Transverse colon (tissue), 4 donors: ENCODE measurements around the gene RASEF. TPM values are rescaled to one million over a fixed set of nuclear protein-coding genes. Genes with fewer than 3 reads are reported as not detected.
"Not testable (repeated sequence)": the region's sequence is repeated elsewhere in the genome, so short reads cannot be mapped to it uniquely, and the experiment has no call there.

Experiments
- DNase-seq: peaks from one replicate; pipeline ENCODE4 v3.0.0-alpha.2; 2019
- H3K27ac ChIP-seq, 4 donors: fragments of 200-600 bp; sonication (generic); 2 replicates each; pipeline ENCODE4 v1.5.1; 2016 to 2018; ENCODE audit warnings: inconsistent platforms in 4 of 4
- H3K27me3 ChIP-seq: fragments of 200-600 bp; sonication (generic); 2 replicates; pipeline ENCODE4 v1.5.1; 2017; ENCODE audit warnings: inconsistent platforms
- H3K36me3 ChIP-seq, 4 donors: fragments of 200-600 bp; sonication (generic); 2 replicates each; pipeline ENCODE4 v1.5.1; 2017 to 2019; ENCODE audit warnings: inconsistent platforms in 4 of 4
- H3K4me1 ChIP-seq, 4 donors: fragments of 200-600 bp; sonication (generic); 2 replicates each; pipeline ENCODE4 v1.5.1; 2017 to 2020; ENCODE audit warnings: inconsistent platforms in 4 of 4
- H3K4me3 ChIP-seq, 4 donors: fragments of 200-600 bp; sonication (generic); 1 replicate in 1 of 4; 2 replicates in 3 of 4; pipeline versions ENCODE4 v1.5.1 to v1.6.1; 2017 to 2019; ENCODE audit warnings: inconsistent platforms in 4 of 4
- H3K9me3 ChIP-seq, 2 donors: fragments of 200-600 bp; sonication (generic); 2 replicates each; pipeline ENCODE4 v1.5.1; 2017 to 2019; ENCODE audit warnings: inconsistent platforms in 2 of 2
- EP300 ChIP-seq: sonication (generic); formaldehyde crosslinking; IDR thresholded peaks from one replicate; pipeline ENCODE4 v1.6.1; 2017; ENCODE audit warnings: antibody characterized with exemption, low read depth
- POLR2A ChIP-seq: fragments of 450-650 bp; IDR thresholded peaks from one replicate; pipeline ENCODE4 v1.6.1; 2016; ENCODE audit warnings: antibody characterized with exemption, mild to moderate bottlenecking, moderate library complexity
- POLR2AphosphoS5 ChIP-seq, 3 donors: sonication (generic); formaldehyde crosslinking; IDR thresholded peaks; one replicate each; pipeline ENCODE4 v1.6.1; 2016; ENCODE audit warnings: antibody characterized with exemption in 3 of 3
- WGBS, 2 donors: methylation state at CpG; one replicate each; pipeline ENCODE4 v1.1.5; 2018; ENCODE audit warnings: low coverage in 1 of 2; 5-methylcytosine and 5-hydroxymethylcytosine counted together
- in situ Hi-C, 4 donors: fragments of 200-750 bp; cut with MboI; loops; one replicate each; pipeline versions ENCODE4 v1.15.0 to v1.15.1; 2017; ENCODE audit warnings: low sequenced_read_pairs in 3 of 4, low pct_ligation_motif_present in 1 of 4, low pct_unique_long_range_greater_than_20kb in 1 of 4
- intact Hi-C: fragments of 100-400 bp; cut with DNase I; formaldehyde crosslinking; loops from one replicate; pipeline ENCODE4 v1.15.1; 2023; ENCODE audit warnings: low total_unique reads
- total RNA-seq, 4 donors: library from RNA; depleted of rRNA; stranded (reverse); fragments of >200 nt; gene quantifications; one replicate each; pipeline ENCODE4 v1.1.0, GENCODE V29; 2016
- TF ChIP-seq, protein P1 (sequence below), 5 experiments: fragments of 200-600 bp in 3 of 5; fragments of 450-650 bp in 2 of 5; sonication (generic) in 3 of 5; IDR thresholded peaks; 1 replicate in 2 of 5; 2 replicates in 3 of 5; pipeline ENCODE4 v1.5.1; 2016 to 2017; ENCODE audit warnings: antibody characterized with exemption in 5 of 5, inconsistent platforms in 3 of 5, mild to moderate bottlenecking in 2 of 5, moderate library complexity in 1 of 5

The RASEF gene
- total RNA-seq, 4 donors from 2014 or later, result 69.9 to 189 (median 105) TPM

DNA sequence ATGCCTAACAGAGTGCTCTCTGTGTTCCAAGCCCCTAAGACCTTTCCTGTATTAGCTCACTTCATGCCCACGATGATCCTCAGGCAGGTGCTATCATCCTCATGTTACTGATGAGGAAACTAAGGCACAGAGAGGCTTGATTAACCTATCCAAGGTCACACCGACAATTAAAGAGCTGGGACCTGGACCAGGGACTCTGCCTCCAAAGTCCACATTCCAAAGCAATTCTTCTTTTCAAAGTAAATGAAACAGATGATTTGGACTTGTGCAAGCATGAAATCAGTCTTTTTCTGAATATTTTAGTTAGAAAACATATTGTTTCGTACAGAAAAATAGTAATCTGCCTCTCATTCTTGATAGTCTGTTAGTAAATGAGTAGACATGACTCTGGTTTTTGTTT lies 18.1 kb upstream of the RASEF start:
- 67 to 83% methylated on average over 3 of the region's 3 CpGs for WGBS, 2 donors
- TF ChIP-seq EP300 (no peak), POLR2AphosphoS5 (IDR thresholded peaks at IDR 0.05) (no peak), POLR2A (no peak)
- TF ChIP-seq, protein P1, sequence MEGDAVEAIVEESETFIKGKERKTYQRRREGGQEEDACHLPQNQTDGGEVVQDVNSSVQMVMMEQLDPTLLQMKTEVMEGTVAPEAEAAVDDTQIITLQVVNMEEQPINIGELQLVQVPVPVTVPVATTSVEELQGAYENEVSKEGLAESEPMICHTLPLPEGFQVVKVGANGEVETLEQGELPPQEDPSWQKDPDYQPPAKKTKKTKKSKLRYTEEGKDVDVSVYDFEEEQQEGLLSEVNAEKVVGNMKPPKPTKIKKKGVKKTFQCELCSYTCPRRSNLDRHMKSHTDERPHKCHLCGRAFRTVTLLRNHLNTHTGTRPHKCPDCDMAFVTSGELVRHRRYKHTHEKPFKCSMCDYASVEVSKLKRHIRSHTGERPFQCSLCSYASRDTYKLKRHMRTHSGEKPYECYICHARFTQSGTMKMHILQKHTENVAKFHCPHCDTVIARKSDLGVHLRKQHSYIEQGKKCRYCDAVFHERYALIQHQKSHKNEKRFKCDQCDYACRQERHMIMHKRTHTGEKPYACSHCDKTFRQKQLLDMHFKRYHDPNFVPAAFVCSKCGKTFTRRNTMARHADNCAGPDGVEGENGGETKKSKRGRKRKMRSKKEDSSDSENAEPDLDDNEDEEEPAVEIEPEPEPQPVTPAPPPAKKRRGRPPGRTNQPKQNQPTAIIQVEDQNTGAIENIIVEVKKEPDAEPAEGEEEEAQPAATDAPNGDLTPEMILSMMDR (IDR thresholded peaks at IDR 0.05), result no peak
- no peak for DNase-seq
- Histone ChIP-seq H3K4me3 (no peak overlapping the region), H3K27me3 (no peaks in the 10 kb centered on the region), H3K36me3 (no peaks in the 10 kb centered on the region), H3K9me3 (no peaks in the 10 kb centered on the region), H3K4me1 (no peaks in the 10 kb centered on the region), H3K27ac (no peak overlapping the region)
- intact Hi-C loops (no loop called here), in situ Hi-C loops (no loop called here)

DNA sequence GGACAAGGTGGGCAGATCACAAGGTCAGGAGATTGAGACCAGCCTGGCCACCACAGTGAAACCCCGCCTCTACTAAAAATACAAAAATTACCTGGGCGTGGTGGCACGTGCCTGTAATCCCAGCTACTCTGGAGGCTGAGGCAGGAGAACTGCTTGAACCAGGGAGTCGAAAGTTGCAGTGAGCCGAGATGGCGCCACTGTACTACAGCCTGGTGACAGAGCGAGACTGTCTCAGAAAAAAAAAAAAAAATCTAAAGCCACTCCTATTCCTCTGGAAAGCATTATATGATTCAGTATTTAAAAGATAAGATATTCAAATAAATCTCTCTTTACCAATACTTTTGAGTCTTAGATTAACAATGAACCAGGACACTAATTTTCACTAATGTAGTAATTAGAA lies 13.0 kb upstream of the RASEF start:
- intact Hi-C loops, result loop anchor here (10.0 kb wide), 1 partner anchor 351 kb away; no protein-coding TSS in a partner anchor
- H3K4me3 ChIP-seq, in situ Hi-C loops, H3K27ac ChIP-seq, H3K9me3 ChIP-seq, H3K36me3 ChIP-seq, DNase-seq, H3K27me3 ChIP-seq, H3K4me1 ChIP-seq: not testable (repeated sequence)
- 79 to 95% methylated on average over 7 of the region's 7 CpGs for WGBS, 2 donors

DNA sequence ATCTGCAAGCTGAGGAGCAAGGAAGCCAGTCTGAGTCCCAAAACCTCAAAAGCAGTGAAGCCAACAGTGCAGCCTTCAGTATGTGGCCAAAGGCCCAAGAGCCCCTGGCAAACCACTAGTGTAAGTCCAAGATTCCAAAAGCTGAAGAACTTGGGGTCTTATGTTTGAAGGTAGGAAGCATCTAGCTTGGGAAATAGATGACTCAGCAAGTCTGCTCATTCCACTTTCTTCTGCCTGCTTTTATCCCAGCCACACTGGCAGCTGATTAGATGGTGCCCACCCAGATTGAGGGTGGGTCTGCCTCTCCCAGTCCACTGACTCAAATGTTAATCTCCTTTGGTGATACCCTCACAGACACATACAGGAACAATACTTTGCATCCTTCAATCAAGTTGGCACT lies 9.6 kb upstream of the RASEF start:
- in situ Hi-C loops, H3K27me3 ChIP-seq, DNase-seq, H3K4me3 ChIP-seq, H3K4me1 ChIP-seq, H3K36me3 ChIP-seq, H3K27ac ChIP-seq, H3K9me3 ChIP-seq: not testable (repeated sequence)
- intact Hi-C loops, result loop anchor here (10.0 kb wide), 1 partner anchor 348 kb away; no protein-coding TSS in a partner anchor

DNA sequence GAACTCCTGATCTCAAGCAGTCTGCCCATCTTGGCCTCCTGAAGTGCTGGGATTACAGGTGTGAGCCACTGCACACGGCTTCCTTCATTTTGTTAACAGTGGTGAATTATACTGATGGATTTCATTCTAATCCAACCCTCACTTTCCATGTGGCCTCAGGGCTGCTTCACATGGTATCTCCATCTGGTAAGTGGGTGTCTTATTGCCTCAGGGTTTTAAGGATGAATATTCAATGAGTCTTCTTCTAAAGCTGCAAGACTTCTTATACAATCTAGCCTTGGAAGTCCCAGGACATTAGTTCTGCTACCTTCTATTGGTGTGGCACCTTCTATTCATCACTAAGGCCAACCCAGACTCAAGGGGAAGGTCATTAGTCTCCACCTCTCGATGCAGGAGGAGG lies 8.7 kb upstream of the RASEF start:
- TF ChIP-seq POLR2AphosphoS5 (IDR thresholded peaks at IDR 0.05), result no peak
- Histone ChIP-seq H3K4me3 (no peak overlapping the region), H3K4me1 (no peaks in the 10 kb centered on the region), H3K27me3 (no peaks in the 10 kb centered on the region), H3K9me3 (no peaks in the 10 kb centered on the region), H3K27ac (no peak overlapping the region), H3K36me3 (no peaks in the 10 kb centered on the region)
- in situ Hi-C loops (no loop called here), intact Hi-C loops (loop anchor here (10.0 kb wide), 1 partner anchor 347 kb away; no protein-coding TSS in a partner anchor)
- DNase-seq, result no peak
- WGBS, 2 donors, result 69 to 100% methylated on average over 1 to 2 of the region's 2 CpGs

DNA sequence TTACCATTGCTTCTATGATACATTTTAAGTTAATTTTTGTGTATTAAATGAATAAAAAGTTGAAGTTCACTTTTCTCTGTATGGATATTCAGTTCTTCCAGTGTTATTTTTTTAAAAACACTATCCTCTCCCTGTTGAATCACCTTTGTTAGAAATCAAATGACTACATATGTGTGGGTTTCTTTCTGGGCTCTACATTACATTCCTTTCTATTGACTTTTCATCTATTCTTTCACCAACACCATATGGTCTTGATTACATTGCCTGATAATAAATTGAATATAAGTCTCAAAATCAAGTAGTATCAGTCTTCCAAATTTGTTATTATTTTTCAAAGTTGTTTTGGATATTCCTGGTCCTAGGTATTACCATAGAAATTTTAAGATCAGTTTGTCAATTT lies 7.3 kb upstream of the RASEF start:
- intact Hi-C loops, result loop anchor here (10.0 kb wide), 1 partner anchor 345 kb away; no protein-coding TSS in a partner anchor
- no peaks in the 10 kb centered on the region for H3K9me3 ChIP-seq
- H3K36me3 ChIP-seq, result no peaks in the 10 kb centered on the region
- H3K4me1 ChIP-seq, result no peaks in the 10 kb centered on the region
- no peaks in the 10 kb centered on the region for H3K27me3 ChIP-seq
- in situ Hi-C loops, result no loop called here
- H3K27ac ChIP-seq, result no peak overlapping the region
- DNase-seq, result no peak
- no peak overlapping the region for H3K4me3 ChIP-seq
- TF ChIP-seq EP300 (no peak), POLR2A (no peak), POLR2AphosphoS5 (IDR thresholded peaks at IDR 0.05) (no peak)
- TF ChIP-seq, protein P1 (IDR thresholded peaks at IDR 0.05), result no peak

DNA sequence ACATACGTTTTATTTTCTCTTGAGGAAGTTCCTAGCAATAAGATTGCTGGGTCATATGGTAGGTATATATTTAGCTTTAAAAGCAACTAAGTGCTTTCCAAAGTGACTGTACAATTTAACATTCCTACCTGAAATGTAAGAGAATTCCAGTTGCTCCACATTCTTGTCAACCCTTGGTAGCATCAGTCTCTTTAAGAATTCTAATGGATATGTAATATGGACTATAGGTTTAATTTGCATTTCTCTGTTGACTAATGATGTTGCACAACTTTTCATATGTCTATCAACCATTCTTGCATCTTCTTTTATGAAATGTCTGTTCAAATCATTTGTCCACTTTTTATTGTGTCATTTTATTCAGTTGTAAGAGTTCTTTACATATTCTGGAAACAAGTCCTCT lies 6.7 kb upstream of the RASEF start:
- in situ Hi-C loops (no loop called here), intact Hi-C loops (loop anchor here (10.0 kb wide), 1 partner anchor 345 kb away; no protein-coding TSS in a partner anchor)
- DNase-seq, result no peak
- Histone ChIP-seq H3K27ac (no peak overlapping the region), H3K36me3 (no peaks in the 10 kb centered on the region), H3K4me3 (no peak overlapping the region), H3K4me1 (no peaks in the 10 kb centered on the region), H3K27me3 (no peaks in the 10 kb centered on the region), H3K9me3 (no peaks in the 10 kb centered on the region)
- 58 to 73% methylated on average over 1 of the region's 1 CpG for WGBS, 2 donors
- TF ChIP-seq POLR2A, result no peak
- TF ChIP-seq, protein P1 (IDR thresholded peaks at IDR 0.05), result no peak
- no peak for TF ChIP-seq EP300
- TF ChIP-seq POLR2AphosphoS5 (IDR thresholded peaks at IDR 0.05), result no peak
